ENCODE data around the gene MCU. TPM values are rescaled to one million over a fixed set of nuclear protein-coding genes. Genes with fewer than 3 reads are reported as not detected.
"Not testable (repeated sequence)": the region's sequence is repeated elsewhere in the genome, so short reads cannot be mapped to it uniquely, and the experiment has no call there.

MCU gene
- total RNA-seq, 1 donor from 2014 or later: 20.3 TPM

GRCh38 chr10:72893136-72893798, 201.3 kb downstream of the MCU start, which contains the start of gene OIT3:
Gene OIT3, plus strand, starts transcription at chr10:72893739. Its CDS starts 60 bp downstream, at chr10:72893799.
- Histone ChIP-seq H3K36me3 (peaks cover under 1% of the 10 kb centered on the region), H3K4me1 (peaks cover 11% of the 10 kb centered on the region), H3K27ac (replicated peaks) (no peak within 1 kb of the TSS), H3K27me3 (ENCODE audit: low read depth) (no peaks in the 10 kb centered on the region), H3K4me3 (no peak within 1 kb of the TSS), H3K9me3 (replicated peaks) (no peaks in the 10 kb centered on the region)
- DNase-seq: no peak
- intact Hi-C loops (cut with micrococcal nuclease): no loop called here
- no peak for TF ChIP-seq CTCF (IDR thresholded peaks at IDR 0.05; ENCODE audit: borderline replicate concordance)

- Histone ChIP-seq H3K4me3 (no peak overlapping the region), H3K36me3 (no peaks in the 10 kb centered on the region), H3K27me3 (ENCODE audit: low read depth) (no peaks in the 10 kb centered on the region), H3K27ac (replicated peaks) (no peak overlapping the region), H3K9me3 (replicated peaks) (no peaks in the 10 kb centered on the region), H3K4me1 (peaks cover 11% of the 10 kb centered on the region)
- TF ChIP-seq CTCF (IDR thresholded peaks at IDR 0.05; ENCODE audit: borderline replicate concordance): no peak
- DNase-seq: no peak
- intact Hi-C loops (cut with micrococcal nuclease): no loop called here
Measured at GRCh38 chr10:72895236-72895850, 203.4 kb downstream of the MCU start.

GRCh38 chr10:72898616-72899015, 206.7 kb downstream of the MCU start:
- DNase-seq: no peak
- Histone ChIP-seq H3K4me3 (no peak overlapping the region), H3K27ac (replicated peaks) (no peak overlapping the region), H3K4me1 (no peaks in the 10 kb centered on the region), H3K27me3 (ENCODE audit: low read depth) (no peaks in the 10 kb centered on the region), H3K9me3 (replicated peaks) (no peaks in the 10 kb centered on the region), H3K36me3 (no peaks in the 10 kb centered on the region)
- intact Hi-C loops (cut with micrococcal nuclease): no loop called here
- no peak for TF ChIP-seq CTCF (IDR thresholded peaks at IDR 0.05; ENCODE audit: borderline replicate concordance)

- intact Hi-C loops (cut with micrococcal nuclease): no loop called here
- no peaks in the 10 kb centered on the region for H3K4me1 ChIP-seq
- TF ChIP-seq CTCF (IDR thresholded peaks at IDR 0.05; ENCODE audit: borderline replicate concordance): no peak
- H3K27ac ChIP-seq (replicated peaks): no peak overlapping the region
- no peak overlapping the region for H3K4me3 ChIP-seq
- no peak for DNase-seq
- H3K36me3 ChIP-seq: no peaks in the 10 kb centered on the region
- H3K27me3 ChIP-seq (ENCODE audit: low read depth): no peaks in the 10 kb centered on the region
- no peaks in the 10 kb centered on the region for H3K9me3 ChIP-seq (replicated peaks)
Measured at GRCh38 chr10:72899545-72899944, 207.6 kb downstream of the MCU start.

GRCh38 chr10:72903941-72904446, 212.1 kb downstream of the MCU start:
- intact Hi-C loops (cut with micrococcal nuclease); H3K36me3 ChIP-seq; H3K4me3 ChIP-seq; H3K27me3 ChIP-seq (ENCODE audit: low read depth); H3K27ac ChIP-seq (replicated peaks); H3K4me1 ChIP-seq; H3K9me3 ChIP-seq (replicated peaks); DNase-seq: not testable (repeated sequence)

- H3K36me3 ChIP-seq: no peaks in the 10 kb centered on the region
- no peak for TF ChIP-seq CTCF (IDR thresholded peaks at IDR 0.05; ENCODE audit: borderline replicate concordance)
- H3K4me3 ChIP-seq: no peak overlapping the region
- no peaks in the 10 kb centered on the region for H3K4me1 ChIP-seq
- no peak for DNase-seq
- H3K27ac ChIP-seq (replicated peaks): no peak overlapping the region
- H3K9me3 ChIP-seq (replicated peaks): no peaks in the 10 kb centered on the region
- intact Hi-C loops (cut with micrococcal nuclease): no loop called here
- no peaks in the 10 kb centered on the region for H3K27me3 ChIP-seq (ENCODE audit: low read depth)
Measured at GRCh38 chr10:72904806-72905205, 212.9 kb downstream of the MCU start.

All from left ventricle myocardium inferior (tissue), 1 donor.